ENCODE data around the gene LIMS1. TPM values are rescaled to one million over a fixed set of nuclear protein-coding genes. Genes with fewer than 3 reads are reported as not detected.

The LIMS1 gene
- total RNA-seq, 2 donors from 2014 or later = 34.1 to 50.3 TPM

- H3K4me1 ChIP-seq = no peaks in the 10 kb centered on the region
- intact Hi-C loops (cut with DNase I) = no loop called here
- no peaks in the 10 kb centered on the region for H3K36me3 ChIP-seq
- no peak overlapping the region for H3K9ac ChIP-seq (ENCODE audit: low read depth in 2 of 2, low read length in 2 of 2)
- H3K27me3 ChIP-seq = no peaks in the 10 kb centered on the region
- no peak for DNase-seq
- H3K4me3 ChIP-seq = no peak overlapping the region
- H3K9me3 ChIP-seq = no peaks in the 10 kb centered on the region
- TF ChIP-seq, protein P1, sequence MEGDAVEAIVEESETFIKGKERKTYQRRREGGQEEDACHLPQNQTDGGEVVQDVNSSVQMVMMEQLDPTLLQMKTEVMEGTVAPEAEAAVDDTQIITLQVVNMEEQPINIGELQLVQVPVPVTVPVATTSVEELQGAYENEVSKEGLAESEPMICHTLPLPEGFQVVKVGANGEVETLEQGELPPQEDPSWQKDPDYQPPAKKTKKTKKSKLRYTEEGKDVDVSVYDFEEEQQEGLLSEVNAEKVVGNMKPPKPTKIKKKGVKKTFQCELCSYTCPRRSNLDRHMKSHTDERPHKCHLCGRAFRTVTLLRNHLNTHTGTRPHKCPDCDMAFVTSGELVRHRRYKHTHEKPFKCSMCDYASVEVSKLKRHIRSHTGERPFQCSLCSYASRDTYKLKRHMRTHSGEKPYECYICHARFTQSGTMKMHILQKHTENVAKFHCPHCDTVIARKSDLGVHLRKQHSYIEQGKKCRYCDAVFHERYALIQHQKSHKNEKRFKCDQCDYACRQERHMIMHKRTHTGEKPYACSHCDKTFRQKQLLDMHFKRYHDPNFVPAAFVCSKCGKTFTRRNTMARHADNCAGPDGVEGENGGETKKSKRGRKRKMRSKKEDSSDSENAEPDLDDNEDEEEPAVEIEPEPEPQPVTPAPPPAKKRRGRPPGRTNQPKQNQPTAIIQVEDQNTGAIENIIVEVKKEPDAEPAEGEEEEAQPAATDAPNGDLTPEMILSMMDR (IDR thresholded peaks at IDR 0.05) = no peak
- no peak overlapping the region for H3K27ac ChIP-seq
These were observed 26.1 kb downstream of the LIMS1 start for GRCh38 chr2:108560241-108560811.

DNA sequence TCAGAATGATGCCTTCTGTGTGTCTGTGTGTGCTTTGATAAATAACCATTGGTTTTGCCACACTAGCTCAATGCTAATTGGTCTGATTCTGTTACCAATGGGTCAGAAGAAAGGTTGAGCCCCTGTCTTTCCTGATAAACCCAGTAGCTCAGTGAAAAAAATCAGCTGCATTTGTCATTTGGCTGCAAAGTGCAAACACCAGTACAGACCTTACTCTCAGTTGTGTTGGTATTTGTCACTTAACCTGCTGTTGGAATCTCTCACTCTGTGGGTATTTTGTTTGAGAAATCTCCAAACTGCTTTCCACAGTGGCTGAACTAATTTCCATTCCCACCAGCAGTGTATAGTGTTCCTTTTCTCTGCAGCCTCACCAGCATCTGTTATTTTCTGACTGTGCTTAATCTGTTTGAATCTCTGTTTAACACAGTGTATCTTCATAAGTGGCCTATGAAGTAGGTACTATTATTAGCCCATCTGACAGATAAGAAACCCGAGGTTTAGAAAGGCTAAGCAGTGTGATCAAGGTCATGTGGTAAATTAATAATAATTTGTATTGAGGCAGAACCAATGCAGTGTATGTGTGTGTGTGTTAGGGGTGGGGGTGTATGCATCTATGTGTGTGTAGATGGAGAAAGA, 26.7 kb downstream of the LIMS1 start:
- no peaks in the 10 kb centered on the region for H3K27me3 ChIP-seq
- intact Hi-C loops (cut with DNase I) = no loop called here
- H3K9me3 ChIP-seq = no peaks in the 10 kb centered on the region
- TF ChIP-seq, protein P1 (IDR thresholded peaks at IDR 0.05) = no peak
- no peak overlapping the region for H3K4me3 ChIP-seq
- H3K36me3 ChIP-seq = no peaks in the 10 kb centered on the region
- DNase-seq = no peak
- no peak overlapping the region for H3K27ac ChIP-seq
- no peak overlapping the region for H3K9ac ChIP-seq (ENCODE audit: low read depth in 2 of 2, low read length in 2 of 2)
- H3K4me1 ChIP-seq = no peaks in the 10 kb centered on the region

DNA sequence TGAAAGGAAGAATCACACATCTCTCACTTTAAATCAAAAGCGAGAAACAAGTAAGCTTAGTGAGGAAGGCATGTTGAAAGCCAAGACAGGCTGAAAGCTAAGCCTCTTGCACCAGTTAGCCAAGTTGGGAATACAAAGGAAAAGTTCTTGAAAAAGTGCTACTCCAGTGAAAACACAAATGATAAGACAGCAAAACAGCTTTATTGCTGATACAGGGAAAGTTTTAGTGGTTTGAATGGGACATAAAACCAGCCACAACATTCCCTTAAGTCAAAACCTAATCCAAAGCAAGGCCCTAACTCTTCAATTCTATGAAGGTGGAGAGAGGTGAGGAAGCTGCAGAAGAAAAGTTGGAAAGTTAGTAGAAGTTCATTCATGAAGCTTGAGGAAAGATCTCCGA, 28.0 kb downstream of the LIMS1 start:
- H3K36me3 ChIP-seq = no peaks in the 10 kb centered on the region
- no peaks in the 10 kb centered on the region for H3K9me3 ChIP-seq
- H3K27me3 ChIP-seq = no peaks in the 10 kb centered on the region
- DNase-seq = no peak
- H3K9ac ChIP-seq (ENCODE audit: low read depth in 2 of 2, low read length in 2 of 2) = no peak overlapping the region
- no peak overlapping the region for H3K27ac ChIP-seq
- TF ChIP-seq, protein P1 (IDR thresholded peaks at IDR 0.05) = no peak
- no peak overlapping the region for H3K4me3 ChIP-seq
- H3K4me1 ChIP-seq = no peaks in the 10 kb centered on the region
- intact Hi-C loops (cut with DNase I) = no loop called here

GRCh38 chr2:108564510-108564909, 30.2 kb downstream of the LIMS1 start:
- Histone ChIP-seq H3K4me1 (no peaks in the 10 kb centered on the region), H3K9me3 (no peaks in the 10 kb centered on the region), H3K36me3 (no peaks in the 10 kb centered on the region), H3K27ac (no peak overlapping the region), H3K4me3 (no peak overlapping the region), H3K9ac (ENCODE audit: low read depth in 2 of 2, low read length in 2 of 2) (no peak overlapping the region), H3K27me3 (no peaks in the 10 kb centered on the region)
- DNase-seq = no peak
- intact Hi-C loops (cut with DNase I) = no loop called here
- TF ChIP-seq, protein P1 (IDR thresholded peaks at IDR 0.05) = no peak

- H3K9ac ChIP-seq (ENCODE audit: low read depth in 2 of 2, low read length in 2 of 2) = no peak overlapping the region
- no peaks in the 10 kb centered on the region for H3K9me3 ChIP-seq
- TF ChIP-seq, protein P1 (IDR thresholded peaks at IDR 0.05) = no peak
- H3K4me3 ChIP-seq = no peak overlapping the region
- H3K27ac ChIP-seq = no peak overlapping the region
- H3K36me3 ChIP-seq = no peaks in the 10 kb centered on the region
- no peaks in the 10 kb centered on the region for H3K4me1 ChIP-seq
- no peaks in the 10 kb centered on the region for H3K27me3 ChIP-seq
- intact Hi-C loops (cut with DNase I) = no loop called here
- DNase-seq = no peak
These were observed 31.6 kb downstream of the LIMS1 start for GRCh38 chr2:108565778-108566375.

All from colonic mucosa (tissue), 4 donors.